Panc1 (cell line): ENCODE data around the gene COA5. TPM values are rescaled to one million over a fixed set of nuclear protein-coding genes. Genes with fewer than 3 reads are reported as not detected.

Source experiments
- ATAC-seq: fragments of 200-7000 bp; cut with Tn5 transposase; 2 replicates; pipeline ENCODE4 v1.9.1; 2020; ENCODE audit warnings: mild to moderate bottlenecking, moderate library complexity
- BruUV-seq: library from RNA; stranded (reverse); fragments of 400-500 nt; replicated peaks from 2 replicates; lab custom pipeline; 2021; lab: Mats Ljungman, UMichigan
- CTCF ChIA-PET: fragments of 300-600 bp; sonication (Branson Sonifier 250); formaldehyde crosslinking; loops from one replicate; lab custom pipeline; 2022; ENCODE audit warnings: antibody characterized with exemption; lab: Charles Lee
- POLR2A ChIA-PET: fragments of 300-600 bp; sonication (Branson Sonifier 250); formaldehyde crosslinking; loops from one replicate; lab custom pipeline; 2022; ENCODE audit warnings: antibody characterized with exemption; lab: Charles Lee
- DNase-seq: peaks from one replicate; pipeline ENCODE4 v3.0.0-alpha.2; 2010; ENCODE audit warnings: low read depth, low spot score
- H3K27ac ChIP-seq: 2 replicates; pipeline ENCODE4 v1.5.1; 2011; ENCODE audit warnings: mild to moderate bottlenecking, low read length, inconsistent platforms
- H3K27me3 ChIP-seq: fragments of 200-500 bp; sonication (Bioruptor generic); 2 replicates; pipeline ENCODE4 v1.6.0; 2014; ENCODE audit warnings: low read length, inconsistent platforms; ENCODE audit not compliant: control insufficient read depth, insufficient read depth
- H3K36me3 ChIP-seq: fragments of 200-500 bp; sonication (Bioruptor generic); 2 replicates; pipeline ENCODE4 v1.5.1; 2014; ENCODE audit warnings: inconsistent platforms, mild to moderate bottlenecking, low read length, moderate library complexity; ENCODE audit not compliant: control insufficient read depth, insufficient read depth
- H3K4me1 ChIP-seq: 2 replicates; pipeline ENCODE4 v1.5.1; 2011; ENCODE audit warnings: inconsistent platforms, mild to moderate bottlenecking, low read length, moderate library complexity; ENCODE audit not compliant: control insufficient read depth, insufficient read depth
- H3K4me3 ChIP-seq, 2 experiments: 2 replicates each; pipeline ENCODE4 v1.5.1; 2011 to 2012; ENCODE audit warnings: low read depth in 2 of 2, low read length in 2 of 2, mild to moderate bottlenecking in 2 of 2, inconsistent platforms in 1 of 2, moderate library complexity in 1 of 2
- H3K9me3 ChIP-seq: fragments of 200-500 bp; sonication (Bioruptor generic); 2 replicates; pipeline ENCODE4 v1.5.1; 2014; ENCODE audit warnings: low read depth, mild to moderate bottlenecking, inconsistent platforms, low read length, moderate library complexity; ENCODE audit not compliant: control insufficient read depth, insufficient read depth
- POLR2AphosphoS5 ChIP-seq: IDR thresholded peaks from 2 replicates; pipeline ENCODE4 v1.6.1; 2012; ENCODE audit warnings: mild to moderate bottlenecking, low read depth, low read length, moderate library complexity
- SIN3A ChIP-seq: IDR thresholded peaks from 2 replicates; pipeline ENCODE4 v1.6.1; 2012; ENCODE audit warnings: low read depth, mild to moderate bottlenecking, low read length, moderate library complexity, borderline replicate concordance; ENCODE audit not compliant: insufficient read depth
- TCF7L2 ChIP-seq: IDR thresholded peaks from 2 replicates; pipeline ENCODE4 v1.6.1; 2011; ENCODE audit warnings: mild to moderate bottlenecking, low read depth, low read length, inconsistent platforms
- in situ Hi-C: cut with HindIII; loops from 2 replicates; pipeline ENCODE4 v1.10.0; 2016; ENCODE audit warnings: low sequenced_read_pairs, low pct_unique_long_range_greater_than_20kb
- intact Hi-C: fragments of 100-400 bp; cut with micrococcal nuclease; formaldehyde crosslinking; loops from one replicate; pipeline ENCODE4 v1.10.0; 2022; ENCODE audit not compliant: unreplicated experiment
- total RNA-seq: library from RNA; stranded (reverse); gene quantifications from one replicate; pipeline ENCODE4 v1.2.1, GENCODE V29; 2021; ENCODE audit not compliant: unreplicated experiment
- TF ChIP-seq, protein P1 (sequence below): fragments of 450-650 bp; IDR thresholded peaks from 2 replicates; pipeline ENCODE4 v1.5.1; 2017; ENCODE audit warnings: mild to moderate bottlenecking
- TF ChIP-seq, protein P2 (sequence below), 2 experiments: IDR thresholded peaks; 2 replicates each; pipeline ENCODE4 v1.6.1; 2011 to 2012; ENCODE audit warnings: low read depth in 2 of 2, control low read depth in 1 of 2, low read length in 1 of 2, mild to moderate bottlenecking in 1 of 2, moderate library complexity in 1 of 2; ENCODE audit not compliant: insufficient read depth in 1 of 2

COA5 gene
- total RNA-seq, 1 experiment from 2014 or later, result 20.6 TPM

DNA sequence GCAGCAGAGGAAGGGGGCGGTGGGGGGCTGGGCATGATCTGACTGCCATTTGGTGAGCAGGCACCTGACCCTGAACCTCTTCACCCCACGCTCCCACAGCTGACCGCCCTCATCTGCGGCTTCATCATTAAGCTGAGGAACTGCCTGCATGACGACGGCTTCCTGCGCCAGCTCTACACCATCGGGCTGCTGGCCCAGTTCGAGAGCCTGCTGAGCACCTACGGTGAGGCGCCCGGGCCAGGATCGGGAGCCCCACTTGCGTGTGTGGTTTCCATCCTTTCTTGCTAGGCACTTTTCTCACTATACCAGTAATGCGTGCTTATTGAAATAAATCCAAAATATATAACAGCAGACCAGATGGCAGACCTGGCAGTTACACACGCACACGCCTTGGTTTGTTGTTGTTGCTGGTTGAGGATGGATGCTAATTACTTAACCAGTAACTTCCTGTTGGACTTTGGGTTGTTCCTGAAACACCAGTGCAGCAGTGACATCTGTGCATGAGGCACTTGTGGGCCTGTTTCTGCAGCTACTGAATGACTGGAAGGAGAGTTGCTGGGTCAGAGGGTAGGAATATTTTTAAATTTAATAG lies 43.7 kb downstream of the COA5 start:
- ATAC-seq, result no peak

DNA sequence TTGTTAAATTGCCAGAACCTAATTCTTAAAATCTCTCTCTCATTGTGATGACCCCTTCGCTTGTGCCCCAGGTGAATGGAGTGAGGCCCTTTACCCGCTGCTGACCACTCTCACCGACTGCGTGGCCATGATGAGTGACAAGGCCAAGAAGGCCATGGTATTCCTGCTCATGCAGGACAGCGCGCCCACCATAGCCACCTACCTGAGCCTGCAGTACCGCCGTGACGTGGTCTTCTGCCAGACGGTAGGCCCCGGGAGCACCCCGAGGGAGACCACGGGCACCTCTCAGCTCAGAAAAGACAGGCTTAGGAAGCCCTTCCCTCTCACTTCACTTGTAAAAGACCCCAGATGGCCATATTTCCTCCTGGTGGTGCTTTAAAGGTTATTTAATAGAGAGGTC lies 44.9 kb downstream of the COA5 start:
- no peaks in the 10 kb centered on the region for H3K36me3 ChIP-seq
- H3K27me3 ChIP-seq, result no peaks in the 10 kb centered on the region
- no peak overlapping the region for H3K4me3 ChIP-seq
- H3K9me3 ChIP-seq, result no peaks in the 10 kb centered on the region
- CTCF ChIA-PET, result no interaction called here
- no peak for TF ChIP-seq TCF7L2
- TF ChIP-seq, protein P1, sequence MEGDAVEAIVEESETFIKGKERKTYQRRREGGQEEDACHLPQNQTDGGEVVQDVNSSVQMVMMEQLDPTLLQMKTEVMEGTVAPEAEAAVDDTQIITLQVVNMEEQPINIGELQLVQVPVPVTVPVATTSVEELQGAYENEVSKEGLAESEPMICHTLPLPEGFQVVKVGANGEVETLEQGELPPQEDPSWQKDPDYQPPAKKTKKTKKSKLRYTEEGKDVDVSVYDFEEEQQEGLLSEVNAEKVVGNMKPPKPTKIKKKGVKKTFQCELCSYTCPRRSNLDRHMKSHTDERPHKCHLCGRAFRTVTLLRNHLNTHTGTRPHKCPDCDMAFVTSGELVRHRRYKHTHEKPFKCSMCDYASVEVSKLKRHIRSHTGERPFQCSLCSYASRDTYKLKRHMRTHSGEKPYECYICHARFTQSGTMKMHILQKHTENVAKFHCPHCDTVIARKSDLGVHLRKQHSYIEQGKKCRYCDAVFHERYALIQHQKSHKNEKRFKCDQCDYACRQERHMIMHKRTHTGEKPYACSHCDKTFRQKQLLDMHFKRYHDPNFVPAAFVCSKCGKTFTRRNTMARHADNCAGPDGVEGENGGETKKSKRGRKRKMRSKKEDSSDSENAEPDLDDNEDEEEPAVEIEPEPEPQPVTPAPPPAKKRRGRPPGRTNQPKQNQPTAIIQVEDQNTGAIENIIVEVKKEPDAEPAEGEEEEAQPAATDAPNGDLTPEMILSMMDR, result no peak
- TF ChIP-seq, protein P2, sequence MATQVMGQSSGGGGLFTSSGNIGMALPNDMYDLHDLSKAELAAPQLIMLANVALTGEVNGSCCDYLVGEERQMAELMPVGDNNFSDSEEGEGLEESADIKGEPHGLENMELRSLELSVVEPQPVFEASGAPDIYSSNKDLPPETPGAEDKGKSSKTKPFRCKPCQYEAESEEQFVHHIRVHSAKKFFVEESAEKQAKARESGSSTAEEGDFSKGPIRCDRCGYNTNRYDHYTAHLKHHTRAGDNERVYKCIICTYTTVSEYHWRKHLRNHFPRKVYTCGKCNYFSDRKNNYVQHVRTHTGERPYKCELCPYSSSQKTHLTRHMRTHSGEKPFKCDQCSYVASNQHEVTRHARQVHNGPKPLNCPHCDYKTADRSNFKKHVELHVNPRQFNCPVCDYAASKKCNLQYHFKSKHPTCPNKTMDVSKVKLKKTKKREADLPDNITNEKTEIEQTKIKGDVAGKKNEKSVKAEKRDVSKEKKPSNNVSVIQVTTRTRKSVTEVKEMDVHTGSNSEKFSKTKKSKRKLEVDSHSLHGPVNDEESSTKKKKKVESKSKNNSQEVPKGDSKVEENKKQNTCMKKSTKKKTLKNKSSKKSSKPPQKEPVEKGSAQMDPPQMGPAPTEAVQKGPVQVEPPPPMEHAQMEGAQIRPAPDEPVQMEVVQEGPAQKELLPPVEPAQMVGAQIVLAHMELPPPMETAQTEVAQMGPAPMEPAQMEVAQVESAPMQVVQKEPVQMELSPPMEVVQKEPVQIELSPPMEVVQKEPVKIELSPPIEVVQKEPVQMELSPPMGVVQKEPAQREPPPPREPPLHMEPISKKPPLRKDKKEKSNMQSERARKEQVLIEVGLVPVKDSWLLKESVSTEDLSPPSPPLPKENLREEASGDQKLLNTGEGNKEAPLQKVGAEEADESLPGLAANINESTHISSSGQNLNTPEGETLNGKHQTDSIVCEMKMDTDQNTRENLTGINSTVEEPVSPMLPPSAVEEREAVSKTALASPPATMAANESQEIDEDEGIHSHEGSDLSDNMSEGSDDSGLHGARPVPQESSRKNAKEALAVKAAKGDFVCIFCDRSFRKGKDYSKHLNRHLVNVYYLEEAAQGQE (IDR thresholded peaks at IDR 0.05; ENCODE audit: insufficient read depth in 1 of 2, low read depth in 2 of 2, low read length in 1 of 2), result no peak
- TF ChIP-seq SIN3A, result no peak
- no peak for TF ChIP-seq POLR2AphosphoS5
- DNase-seq (no peak), ATAC-seq (no peak)
- in situ Hi-C loops (no loop called here), intact Hi-C loops (no loop called here)
- no TSS peak for BruUV-seq
- POLR2A ChIA-PET, result no interaction called here
- H3K4me1 ChIP-seq, result no peaks in the 10 kb centered on the region
- no peak overlapping the region for H3K27ac ChIP-seq

More for the DNA sequence above, 43.7 kb downstream of the COA5 start:
- ChIA-PET CTCF (no interaction called here), POLR2A (no interaction called here)
- Histone ChIP-seq H3K27ac (no peak overlapping the region), H3K4me1 (no peaks in the 10 kb centered on the region), H3K4me3 (no peak overlapping the region), H3K36me3 (no peaks in the 10 kb centered on the region), H3K27me3 (no peaks in the 10 kb centered on the region), H3K9me3 (no peaks in the 10 kb centered on the region)
- intact Hi-C loops (no loop called here), in situ Hi-C loops (no loop called here)
- no peak for DNase-seq
- no peak for TF ChIP-seq SIN3A
- no TSS peak for BruUV-seq

DNA sequence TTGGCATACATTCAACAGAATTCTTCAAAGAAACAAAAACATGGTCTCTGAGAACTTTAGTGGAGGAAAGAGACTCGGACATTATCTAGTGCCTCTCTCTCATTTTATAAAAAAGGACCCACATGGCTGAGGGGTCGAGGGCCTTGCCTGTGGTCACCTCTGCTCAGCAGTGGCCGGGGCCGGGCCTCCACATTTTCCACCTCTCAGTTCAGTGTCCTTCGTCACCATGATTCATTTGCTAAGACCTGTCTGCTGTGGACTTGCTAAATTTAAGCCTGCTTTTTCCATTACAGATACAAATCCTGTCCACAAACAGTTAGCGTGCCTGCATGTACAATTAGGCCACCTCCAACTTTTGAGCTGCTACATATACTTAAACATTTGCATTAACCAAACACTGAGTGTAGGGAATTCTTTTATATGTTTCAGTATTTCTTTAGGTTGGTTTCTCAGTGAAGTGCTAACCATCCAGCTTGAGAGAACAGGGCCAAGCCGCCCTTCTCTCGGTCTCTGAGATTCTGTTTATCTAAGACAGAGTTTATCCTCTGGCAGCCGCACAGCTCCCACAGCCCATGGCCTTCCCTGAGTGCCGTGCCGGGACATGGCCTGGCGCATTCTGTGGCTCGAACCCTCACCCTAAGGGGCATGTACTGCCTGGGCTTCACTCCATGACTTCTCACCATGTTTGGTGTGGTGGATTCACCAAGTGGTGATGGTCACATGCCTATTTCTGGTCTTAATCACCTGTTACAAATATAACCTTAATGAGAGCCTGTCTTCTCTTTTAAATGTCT lies 46.2 kb downstream of the COA5 start:
- no peaks in the 10 kb centered on the region for H3K27me3 ChIP-seq
- H3K27ac ChIP-seq, result no peak overlapping the region
- H3K4me1 ChIP-seq, result no peaks in the 10 kb centered on the region
- no peak overlapping the region for H3K4me3 ChIP-seq
- H3K9me3 ChIP-seq, result no peaks in the 10 kb centered on the region
- DNase-seq (no peak), ATAC-seq (no peak)
- CTCF ChIA-PET, result no interaction called here
- no TSS peak for BruUV-seq
- POLR2A ChIA-PET, result no interaction called here
- no peaks in the 10 kb centered on the region for H3K36me3 ChIP-seq
- in situ Hi-C loops (no loop called here), intact Hi-C loops (no loop called here)
- TF ChIP-seq SIN3A (no peak), TCF7L2 (no peak), POLR2AphosphoS5 (no peak)
- TF ChIP-seq, protein P1, result no peak
- TF ChIP-seq, protein P2 (IDR thresholded peaks at IDR 0.05; ENCODE audit: insufficient read depth in 1 of 2, low read depth in 2 of 2, low read length in 1 of 2), result no peak
